Chondrocyte (in vitro differentiated cells): ENCODE results near the gene XPR1. TPM values are rescaled to one million over a fixed set of nuclear protein-coding genes. Genes with fewer than 3 reads are reported as not detected.

Source experiments
- DNase-seq: peaks from one replicate; pipeline ENCODE4 v3.0.0; 2021; ENCODE audit warnings: mixed read lengths, low spot score
- H3K27ac Mint-ChIP-seq: one replicate; pipeline ENCODE4 v1.8.0; 2021; ENCODE audit warnings: mild to moderate bottlenecking, moderate library complexity, mixed read lengths; ENCODE audit not compliant: unreplicated experiment
- H3K27me3 Mint-ChIP-seq: 2 replicates; pipeline ENCODE4 v1.8.0; 2021; ENCODE audit warnings: low read depth, mixed read lengths
- H3K36me3 Mint-ChIP-seq: 2 replicates; pipeline ENCODE4 v1.8.0; 2021; ENCODE audit warnings: low read depth, mixed read lengths
- H3K4me1 Mint-ChIP-seq: 2 replicates; pipeline ENCODE4 v1.8.0; 2021; ENCODE audit warnings: low read depth, mild to moderate bottlenecking, mixed read lengths
- H3K4me3 Mint-ChIP-seq: one replicate; pipeline ENCODE4 v1.8.0; 2021; ENCODE audit warnings: mild to moderate bottlenecking, moderate library complexity, mixed read lengths; ENCODE audit not compliant: unreplicated experiment
- H3K9me3 Mint-ChIP-seq: 2 replicates; pipeline ENCODE4 v1.8.0; 2021; ENCODE audit warnings: low read depth, mixed read lengths
- total RNA-seq: library from RNA; stranded (reverse); gene quantifications from 3 replicates; pipeline ENCODE4 v1.2.1, GENCODE V29; 2021
- TF ChIP-seq, protein P1 (sequence below): fragments of 200-600 bp; sonication (generic); IDR thresholded peaks from 2 replicates; pipeline ENCODE4 v1.5.0; 2021; ENCODE audit warnings: antibody characterized with exemption, mild to moderate bottlenecking, moderate library complexity

XPR1 gene
- total RNA-seq, 1 donor from 2014 or later, result 24.9 TPM

DNA sequence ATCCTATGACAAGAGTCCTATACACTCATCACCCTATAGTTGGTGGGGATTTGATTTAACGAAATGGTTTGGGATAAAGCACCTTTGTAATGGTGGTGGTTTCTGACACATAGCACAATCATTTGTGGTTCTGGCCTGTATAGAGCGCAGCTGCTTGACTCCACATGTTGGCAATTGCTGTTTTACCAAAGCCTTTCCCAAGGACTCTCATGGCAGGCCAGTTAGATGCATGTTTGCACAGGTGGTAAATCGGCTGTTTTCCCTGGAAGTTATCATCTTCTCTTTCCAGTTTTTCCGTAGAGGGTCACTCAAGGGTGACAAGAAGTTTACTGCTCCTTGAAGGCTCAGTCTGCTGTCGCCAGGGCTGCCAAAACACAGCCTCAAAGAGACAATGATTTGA lies 17.1 kb upstream of the XPR1 start:
- no peak overlapping the region for H3K27ac Mint-ChIP-seq
- H3K36me3 Mint-ChIP-seq, result no peaks in the 10 kb centered on the region
- peaks cover 17% of the 10 kb centered on the region for H3K4me1 Mint-ChIP-seq
- H3K4me3 Mint-ChIP-seq, result no peak overlapping the region
- H3K9me3 Mint-ChIP-seq, result no peaks in the 10 kb centered on the region
- DNase-seq, result no peak
- no peaks in the 10 kb centered on the region for H3K27me3 Mint-ChIP-seq
- TF ChIP-seq, protein P1, sequence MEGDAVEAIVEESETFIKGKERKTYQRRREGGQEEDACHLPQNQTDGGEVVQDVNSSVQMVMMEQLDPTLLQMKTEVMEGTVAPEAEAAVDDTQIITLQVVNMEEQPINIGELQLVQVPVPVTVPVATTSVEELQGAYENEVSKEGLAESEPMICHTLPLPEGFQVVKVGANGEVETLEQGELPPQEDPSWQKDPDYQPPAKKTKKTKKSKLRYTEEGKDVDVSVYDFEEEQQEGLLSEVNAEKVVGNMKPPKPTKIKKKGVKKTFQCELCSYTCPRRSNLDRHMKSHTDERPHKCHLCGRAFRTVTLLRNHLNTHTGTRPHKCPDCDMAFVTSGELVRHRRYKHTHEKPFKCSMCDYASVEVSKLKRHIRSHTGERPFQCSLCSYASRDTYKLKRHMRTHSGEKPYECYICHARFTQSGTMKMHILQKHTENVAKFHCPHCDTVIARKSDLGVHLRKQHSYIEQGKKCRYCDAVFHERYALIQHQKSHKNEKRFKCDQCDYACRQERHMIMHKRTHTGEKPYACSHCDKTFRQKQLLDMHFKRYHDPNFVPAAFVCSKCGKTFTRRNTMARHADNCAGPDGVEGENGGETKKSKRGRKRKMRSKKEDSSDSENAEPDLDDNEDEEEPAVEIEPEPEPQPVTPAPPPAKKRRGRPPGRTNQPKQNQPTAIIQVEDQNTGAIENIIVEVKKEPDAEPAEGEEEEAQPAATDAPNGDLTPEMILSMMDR, result no peak

DNA sequence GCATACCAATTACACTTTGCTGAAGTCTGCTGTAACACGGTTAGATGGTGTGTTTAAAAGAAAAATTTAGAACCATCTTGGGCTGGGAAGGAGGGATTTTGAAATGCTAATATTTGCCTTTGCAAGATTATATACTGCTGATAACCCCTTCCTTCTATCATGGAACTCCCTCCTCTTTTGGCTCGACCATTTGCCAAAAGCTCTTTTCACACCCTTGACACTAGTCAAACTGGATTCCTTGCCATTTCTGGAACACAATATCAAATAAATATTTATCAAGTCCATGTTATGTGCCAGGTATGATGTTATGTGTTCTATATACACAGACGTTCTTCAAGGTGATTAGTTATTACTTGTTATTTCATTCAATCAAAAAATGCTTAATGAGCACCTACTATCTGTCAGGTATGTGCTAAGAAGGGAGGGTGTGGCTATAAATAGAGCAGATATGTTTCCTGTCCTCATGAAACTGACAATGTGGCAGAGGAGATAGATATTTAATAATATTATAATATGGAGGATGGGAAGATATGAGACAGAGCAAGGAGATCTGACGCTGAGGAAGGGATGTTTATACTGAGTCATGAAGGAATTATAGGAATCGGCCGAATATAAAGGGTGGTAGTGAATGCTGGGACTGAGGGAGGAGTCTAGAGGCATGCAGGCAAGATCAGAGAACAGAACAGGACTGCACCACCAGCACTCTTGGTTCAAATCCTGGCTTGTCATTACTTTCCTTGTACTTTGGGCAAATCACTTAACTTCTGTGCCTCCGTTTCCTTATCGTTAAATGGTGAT lies 16.1 kb upstream of the XPR1 start:
- Mint-ChIP-seq H3K9me3 (no peaks in the 10 kb centered on the region), H3K4me1 (peaks cover 8% of the 10 kb centered on the region), H3K27me3 (no peaks in the 10 kb centered on the region), H3K27ac (no peak overlapping the region), H3K36me3 (no peaks in the 10 kb centered on the region), H3K4me3 (no peak overlapping the region)
- DNase-seq, result no peak
- TF ChIP-seq, protein P1, result no peak

DNA sequence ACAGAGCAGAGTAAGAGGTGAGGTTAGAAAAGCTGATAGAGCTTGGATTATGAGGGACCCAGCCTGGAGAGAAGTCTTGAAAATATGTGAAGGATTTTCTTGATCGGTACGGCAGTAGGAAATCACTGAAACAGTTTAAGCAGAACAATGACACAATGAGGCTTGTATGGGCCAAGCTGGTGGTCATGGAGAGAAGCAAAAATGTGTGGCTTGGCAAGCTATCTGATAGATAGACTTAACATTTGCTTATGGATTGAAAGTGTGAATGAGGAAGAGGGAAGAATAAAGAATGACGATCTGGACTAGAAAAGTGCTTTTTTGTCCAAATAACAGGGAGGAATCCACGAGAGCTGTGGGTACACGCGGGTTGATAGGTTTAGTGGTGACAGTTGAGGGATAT lies 15.4 kb upstream of the XPR1 start:
- DNase-seq, result no peak
- TF ChIP-seq, protein P1, result no peak
- Mint-ChIP-seq H3K27me3 (no peaks in the 10 kb centered on the region), H3K36me3 (no peaks in the 10 kb centered on the region), H3K4me3 (no peak overlapping the region), H3K4me1 (peaks cover 2% of the 10 kb centered on the region), H3K27ac (no peak overlapping the region), H3K9me3 (no peaks in the 10 kb centered on the region)

DNA sequence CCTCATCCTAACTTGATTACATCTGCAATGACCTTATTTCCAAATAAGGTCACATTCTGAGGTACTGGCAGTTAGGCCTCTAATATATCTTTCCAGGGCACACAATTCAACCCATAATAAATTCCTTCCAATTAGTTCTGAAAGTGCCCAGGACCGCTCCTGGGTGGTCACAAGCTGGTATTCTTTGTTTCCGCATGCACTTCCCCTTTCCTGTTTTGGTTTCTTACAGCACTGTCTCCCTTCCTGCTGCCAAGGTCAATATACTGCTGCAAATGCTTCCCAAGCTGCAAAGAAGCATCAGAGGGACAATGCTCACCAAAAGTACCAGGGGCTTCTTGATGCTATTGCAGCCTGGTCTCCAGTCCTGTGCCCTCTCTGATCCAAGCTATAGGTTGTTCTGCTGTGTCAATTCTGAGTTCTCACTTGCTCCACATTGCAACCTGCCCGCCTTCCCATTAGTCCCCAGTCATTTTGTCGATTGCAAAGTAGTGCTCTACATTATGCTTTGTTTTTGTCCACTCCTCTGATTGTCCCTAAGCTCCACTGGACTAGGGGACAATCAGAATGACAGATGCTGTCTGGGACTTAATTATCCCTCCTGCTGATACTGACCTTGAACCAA lies 13.9 kb upstream of the XPR1 start:
- no peak overlapping the region for H3K4me3 Mint-ChIP-seq
- no peaks in the 10 kb centered on the region for H3K9me3 Mint-ChIP-seq
- H3K36me3 Mint-ChIP-seq, result no peaks in the 10 kb centered on the region
- TF ChIP-seq, protein P1, result no peak
- H3K27ac Mint-ChIP-seq, result no peak overlapping the region
- no peaks in the 10 kb centered on the region for H3K4me1 Mint-ChIP-seq
- DNase-seq, result no peak
- no peaks in the 10 kb centered on the region for H3K27me3 Mint-ChIP-seq

DNA sequence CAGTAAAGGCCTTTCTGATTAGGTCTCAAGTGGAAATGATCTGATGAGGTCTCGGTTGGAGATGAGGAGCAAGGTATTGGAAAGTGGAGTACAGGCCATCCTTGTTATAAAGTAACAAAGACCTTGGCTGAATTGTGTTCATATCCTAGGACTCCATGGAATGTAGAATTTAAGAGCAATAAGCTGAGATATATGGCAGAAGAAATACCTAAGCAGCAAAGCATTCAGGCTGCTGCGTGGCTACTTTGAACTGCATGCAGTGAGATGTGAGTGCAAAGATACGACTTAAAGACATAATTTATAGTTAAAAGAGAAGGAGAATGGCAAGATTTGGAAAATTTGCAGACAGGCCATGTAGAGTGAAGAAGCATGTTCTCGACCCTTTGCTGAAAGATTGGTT lies 11.2 kb upstream of the XPR1 start:
- no peaks in the 10 kb centered on the region for H3K9me3 Mint-ChIP-seq
- H3K27me3 Mint-ChIP-seq, result no peaks in the 10 kb centered on the region
- H3K36me3 Mint-ChIP-seq, result no peaks in the 10 kb centered on the region
- H3K4me1 Mint-ChIP-seq, result peaks cover 3% of the 10 kb centered on the region
- TF ChIP-seq, protein P1, result no peak
- no peak overlapping the region for H3K4me3 Mint-ChIP-seq
- no peak overlapping the region for H3K27ac Mint-ChIP-seq
- no peak for DNase-seq
